Measurements from ENCODE around the gene OR2A5.

Gene OR2A5

GRCh38 chr7:144011458-144012230 lies 37.1 kb upstream of the OR2A5 start:
- TF ChIP-seq CTCF (conservative IDR thresholded peaks at IDR 0.05; ENCODE audit: low read depth, low read length) = peak; percentile 29
- no peak overlapping the region for H3K4me3 ChIP-seq (ENCODE audit: low read depth, low read length)
- DNase-seq (ENCODE audit: low read depth) = peak; percentile 63

GRCh38 chr7:144018065-144018464 lies 30.7 kb upstream of the OR2A5 start:
- TF ChIP-seq CTCF (conservative IDR thresholded peaks at IDR 0.05; ENCODE audit: low read depth, low read length) = no peak
- DNase-seq (ENCODE audit: low read depth) = no peak

GRCh38 chr7:144019457-144019856 lies 29.3 kb upstream of the OR2A5 start:
- H3K4me3 ChIP-seq (ENCODE audit: low read depth, low read length) = no peak overlapping the region
- peak; percentile 17 for TF ChIP-seq CTCF (conservative IDR thresholded peaks at IDR 0.05; ENCODE audit: low read depth, low read length)
- peak; percentile 97 for DNase-seq (ENCODE audit: low read depth)

More at GRCh38 chr7:144018065-144018464, 30.7 kb upstream of the OR2A5 start:
- H3K4me3 ChIP-seq (ENCODE audit: low read depth, low read length) = no peak overlapping the region

DNA sequence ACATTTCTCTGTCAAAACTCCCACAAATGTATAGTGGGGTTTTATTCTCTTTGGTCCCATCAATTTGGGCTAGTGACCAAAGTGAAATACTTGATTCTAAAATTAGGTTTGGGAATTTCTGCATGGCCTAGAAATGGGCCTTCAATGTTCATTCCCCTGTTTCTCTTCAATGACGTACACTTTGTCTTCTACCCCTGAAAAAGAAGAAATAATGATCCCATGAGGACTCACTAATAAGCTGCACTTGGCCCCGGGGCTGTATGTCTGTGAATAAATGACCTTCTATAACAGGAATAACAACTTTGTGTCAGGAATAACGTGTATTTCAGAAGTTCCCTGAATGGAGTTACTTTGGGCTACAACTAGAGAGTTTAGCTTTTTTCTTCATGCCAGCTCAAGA lies 28.4 kb upstream of the OR2A5 start:
- no peak for TF ChIP-seq CTCF (conservative IDR thresholded peaks at IDR 0.05; ENCODE audit: low read depth, low read length)
- no peak for DNase-seq (ENCODE audit: low read depth)
- no peak overlapping the region for H3K4me3 ChIP-seq (ENCODE audit: low read depth, low read length)

- H3K4me3 ChIP-seq (ENCODE audit: low read depth, low read length) = no peak overlapping the region
- DNase-seq (ENCODE audit: low read depth) = no peak
- TF ChIP-seq CTCF (conservative IDR thresholded peaks at IDR 0.05; ENCODE audit: low read depth, low read length) = no peak
These were observed 26.6 kb upstream of the OR2A5 start for GRCh38 chr7:144022169-144022568.

- no peak overlapping the region for H3K4me3 ChIP-seq (ENCODE audit: low read depth, low read length)
- DNase-seq (ENCODE audit: low read depth) = no peak
- TF ChIP-seq CTCF (conservative IDR thresholded peaks at IDR 0.05; ENCODE audit: low read depth, low read length) = no peak
These were observed 25.4 kb upstream of the OR2A5 start for GRCh38 chr7:144023171-144023827.

Data from choroid plexus epithelial cell (primary cell).